GM18498 (cell line): Measurements from ENCODE around the gene FAM163B.

Source experiments
- ATAC-seq: cut with Tn5 transposase; IDR thresholded peaks from one replicate; pipeline ENCODE4 v1.9.1; 2021; ENCODE audit warnings: mild to moderate bottlenecking, moderate library complexity; ENCODE audit not compliant: unreplicated experiment

Gene FAM163B

DNA sequence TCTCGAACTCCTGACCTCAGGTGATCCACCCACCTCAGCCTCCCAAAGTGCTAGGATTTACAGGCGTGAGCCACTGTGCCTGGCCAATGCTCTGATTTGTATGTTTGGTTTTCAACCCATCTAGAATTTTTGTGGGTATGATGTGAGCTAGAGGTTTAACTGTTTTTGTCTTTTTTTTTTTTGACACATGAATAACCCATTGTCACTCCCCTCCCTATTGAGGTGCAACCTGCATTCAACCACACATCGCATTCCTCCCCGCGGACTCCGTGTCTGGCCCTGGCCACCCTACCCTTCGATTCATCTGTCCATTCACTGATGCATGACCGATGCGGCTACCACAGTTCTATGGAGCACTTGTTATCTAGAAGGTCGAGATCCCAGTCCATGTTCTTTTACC lies 9.5 kb upstream of the FAM163B start:
- no peak for ATAC-seq

DNA sequence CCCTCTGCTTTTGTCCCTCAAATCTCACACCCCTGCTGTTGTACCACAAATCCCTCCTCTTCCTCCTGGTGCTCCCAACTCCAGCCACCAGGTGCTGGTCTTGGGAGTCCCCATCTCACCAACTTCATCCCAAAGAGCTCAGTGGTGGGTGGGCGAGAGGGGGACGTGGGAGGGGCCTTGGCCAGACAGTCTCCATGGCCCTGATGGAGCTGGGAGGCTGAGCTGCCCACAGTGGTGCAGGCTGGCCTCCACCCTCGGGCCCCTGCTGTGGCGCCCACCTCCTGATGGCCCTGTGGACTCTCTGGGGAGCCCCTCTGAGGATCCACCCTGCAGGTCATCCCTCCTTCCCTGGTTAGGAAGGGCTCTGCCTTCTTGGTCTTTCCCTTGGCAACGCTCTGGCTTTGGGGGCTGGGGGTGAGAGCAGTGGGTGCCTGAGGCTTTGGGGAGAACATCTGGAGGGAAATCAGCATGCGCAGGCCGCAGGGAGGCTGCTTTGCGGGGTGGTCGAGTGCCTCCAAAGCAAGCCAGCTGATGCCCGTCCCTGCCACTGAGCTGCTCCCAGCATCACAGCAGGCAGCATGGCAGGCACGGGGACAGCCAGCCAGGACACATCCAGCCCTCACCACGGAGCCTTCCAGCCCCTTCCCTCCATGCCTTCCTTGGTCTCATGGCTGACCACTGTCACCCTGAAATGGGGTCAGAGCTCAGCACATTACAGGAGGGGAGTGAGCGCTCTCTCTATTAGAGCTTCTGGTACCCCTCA lies 7.6 kb upstream of the FAM163B start:
- no peak for ATAC-seq

DNA sequence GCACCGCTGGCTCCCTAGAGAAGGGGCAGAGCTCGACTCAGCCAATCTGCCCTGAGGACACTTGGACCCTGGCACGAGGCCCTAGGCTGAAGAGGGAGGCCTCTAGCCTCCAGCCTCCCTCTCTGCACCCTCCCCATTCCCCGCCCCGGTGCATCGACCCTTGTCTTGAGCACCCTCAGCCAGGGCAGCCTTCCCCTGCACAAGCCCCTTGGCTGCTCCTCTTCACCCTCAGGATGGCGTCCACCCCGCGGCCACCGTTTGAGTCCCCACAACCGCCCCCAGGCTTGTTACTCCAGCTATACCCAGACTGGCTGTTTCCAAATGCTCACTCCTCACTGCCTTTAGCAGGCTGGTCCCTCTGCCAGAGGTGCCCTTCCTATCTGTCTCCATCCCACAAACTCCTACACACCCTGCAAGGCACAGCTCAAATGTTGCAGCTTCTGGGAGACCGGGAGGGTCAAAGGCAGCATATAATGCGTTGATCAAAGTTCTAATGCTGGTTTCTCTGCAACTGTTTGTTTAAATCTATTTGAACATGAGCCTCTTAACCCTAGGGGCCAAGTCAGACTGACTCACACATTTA lies 6.5 kb upstream of the FAM163B start:
- ATAC-seq = no peak

- no peak for ATAC-seq
Observed at GRCh38 chr9:133615186-133615585, 6.0 kb upstream of the FAM163B start.

DNA sequence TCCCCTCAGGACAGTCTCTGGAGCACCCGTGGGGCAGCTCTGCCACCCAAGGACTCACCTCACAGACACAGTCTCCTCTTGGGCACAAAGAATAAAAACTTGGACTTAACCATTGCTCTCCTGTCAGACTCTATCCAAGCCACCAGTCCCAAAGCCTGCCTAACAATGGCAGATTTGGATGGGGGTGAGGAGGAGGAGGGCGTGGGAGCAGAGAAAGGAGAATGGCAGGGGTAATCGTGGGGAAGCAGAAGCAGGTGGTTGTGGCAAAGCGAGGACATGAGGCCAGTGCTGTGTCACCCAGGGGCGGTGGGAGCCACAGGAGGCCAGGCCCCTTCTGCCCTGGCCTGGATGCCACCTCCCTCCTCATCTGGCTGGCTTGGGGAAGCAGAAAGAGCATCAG lies 5.5 kb upstream of the FAM163B start:
- ATAC-seq = no peak

DNA sequence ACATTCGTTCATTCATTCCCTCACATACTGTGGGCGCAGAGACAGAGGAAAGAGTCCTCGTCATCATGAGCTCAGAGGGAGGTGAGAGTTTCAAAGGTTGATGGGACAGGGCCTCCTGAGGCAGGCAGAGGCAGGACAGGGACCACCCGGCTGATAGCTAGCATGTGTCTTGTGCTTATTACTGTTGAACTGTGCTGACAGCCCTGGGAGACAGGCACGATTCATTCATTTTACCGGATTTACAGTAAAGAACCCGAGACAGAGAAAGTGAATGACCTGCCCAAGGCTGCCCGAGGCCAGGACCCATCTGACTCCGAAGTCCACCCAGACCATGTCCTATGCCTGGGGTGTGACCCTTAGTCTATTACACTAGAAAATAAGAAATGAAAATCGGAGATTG lies 4.9 kb upstream of the FAM163B start:
- no peak for ATAC-seq

GRCh38 chr9:133613432-133613831 lies 4.2 kb upstream of the FAM163B start:
- ATAC-seq = no peak

DNA sequence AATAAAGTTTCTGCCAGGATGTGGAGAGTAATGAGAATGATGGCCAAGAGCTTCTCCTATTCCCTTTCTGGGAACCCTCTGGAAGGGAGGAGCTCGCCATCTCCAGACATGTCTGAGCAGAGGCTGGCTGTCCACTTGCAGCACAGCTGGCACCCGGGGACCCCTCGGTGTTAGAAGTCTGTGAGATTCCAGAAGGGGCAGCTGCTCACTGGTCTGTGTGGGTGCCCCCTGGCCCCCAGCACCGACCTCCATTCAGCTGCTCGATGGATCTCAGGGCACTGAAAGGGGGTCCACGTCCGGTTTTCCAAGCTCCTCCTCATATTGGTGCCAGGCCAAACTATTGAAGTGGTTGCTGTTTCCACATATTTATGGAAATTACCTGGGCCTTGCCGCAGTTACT lies 3.6 kb upstream of the FAM163B start:
- no peak for ATAC-seq

- ATAC-seq = no peak
Observed at GRCh38 chr9:133612051-133612450, 2.9 kb upstream of the FAM163B start.

GRCh38 chr9:133610845-133611244 lies 1.7 kb upstream of the FAM163B start:
- ATAC-seq = no peak

DNA sequence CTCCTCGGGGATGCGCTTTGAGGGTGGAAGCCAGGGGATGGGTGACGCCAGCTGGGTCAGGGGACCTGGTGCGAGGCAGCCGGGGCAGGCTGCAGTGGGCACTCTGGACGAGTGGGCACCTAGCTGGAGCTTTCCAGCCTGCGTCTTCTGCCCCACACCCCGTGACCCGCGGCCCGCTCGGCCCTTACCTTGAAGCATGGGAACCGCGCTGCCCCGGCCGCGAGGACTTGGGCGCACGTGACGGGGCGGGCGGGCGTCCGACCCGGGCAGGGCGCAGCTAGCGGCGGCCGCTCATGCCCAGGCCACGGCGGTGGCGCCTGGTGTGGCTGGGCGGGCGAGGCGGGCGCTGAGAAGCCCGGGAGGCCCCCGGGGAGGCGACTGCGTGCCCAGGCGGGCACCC lies 300 bp downstream of the FAM163B start:
- ATAC-seq = no peak

- ATAC-seq = no peak
Observed at GRCh38 chr9:133608382-133608781, 807 bp downstream of the FAM163B start.

- no peak for ATAC-seq
Observed at GRCh38 chr9:133607976-133608375, 1.2 kb downstream of the FAM163B start.

DNA sequence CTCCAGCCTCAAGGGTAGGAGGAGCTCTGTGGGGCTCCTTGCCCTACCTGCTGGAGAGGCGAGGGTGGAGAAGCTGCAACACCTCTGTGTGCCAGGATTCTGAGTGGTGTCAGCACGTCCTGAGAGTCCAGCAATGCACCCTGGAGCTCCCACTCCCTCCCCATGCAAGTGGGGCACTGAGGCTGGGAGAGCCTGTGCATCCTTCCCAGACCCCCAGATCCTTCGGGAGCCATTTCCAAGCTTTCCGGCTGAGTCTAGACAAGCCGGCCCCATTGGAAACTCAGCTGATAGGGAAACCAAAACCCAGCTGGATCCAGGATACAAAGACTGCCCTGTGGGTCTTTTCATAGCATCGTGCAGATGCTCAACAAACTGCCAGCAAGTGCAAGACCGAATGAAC lies 1.8 kb downstream of the FAM163B start:
- ATAC-seq = no peak

DNA sequence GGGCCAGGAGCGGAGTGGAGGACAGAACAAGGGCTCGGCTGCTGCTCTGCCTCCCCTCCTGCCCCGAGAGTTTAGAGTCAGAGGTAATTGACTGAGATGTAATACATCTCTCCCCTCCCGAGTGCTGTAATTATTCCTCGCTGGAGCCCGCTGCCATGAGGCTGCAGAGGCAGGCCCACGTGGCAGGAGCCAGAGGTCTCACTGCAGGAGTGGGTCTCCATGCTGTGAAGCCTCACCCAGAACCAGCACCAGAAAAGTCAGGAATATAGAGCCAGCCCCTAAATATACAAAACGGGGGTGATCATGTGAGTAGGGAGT lies 2.5 kb downstream of the FAM163B start:
- ATAC-seq = no peak

GRCh38 chr9:133605856-133606707 lies 3.1 kb downstream of the FAM163B start:
- ATAC-seq = no peak

GRCh38 chr9:133605446-133605845 lies 3.7 kb downstream of the FAM163B start:
- no peak for ATAC-seq

DNA sequence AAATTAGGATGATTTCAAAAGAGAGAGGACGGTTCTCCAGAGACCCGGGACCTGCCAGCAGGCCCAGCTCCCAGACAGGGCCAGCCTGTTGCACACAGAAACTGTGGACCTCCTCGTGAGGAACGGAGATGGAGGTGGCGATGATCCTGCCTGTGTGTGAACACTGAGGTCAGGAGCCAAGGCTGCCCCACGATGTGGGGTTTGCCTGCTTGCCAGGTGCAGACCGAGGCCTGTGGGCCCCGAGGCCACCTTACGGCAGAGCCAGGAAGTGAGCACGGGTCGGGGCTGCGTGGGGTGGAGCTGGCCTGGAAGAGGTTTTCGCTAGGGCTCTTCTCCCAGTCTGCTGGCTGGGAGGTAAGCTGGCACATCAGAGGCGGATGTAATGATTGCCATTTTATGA lies 4.3 kb downstream of the FAM163B start:
- no peak for ATAC-seq

DNA sequence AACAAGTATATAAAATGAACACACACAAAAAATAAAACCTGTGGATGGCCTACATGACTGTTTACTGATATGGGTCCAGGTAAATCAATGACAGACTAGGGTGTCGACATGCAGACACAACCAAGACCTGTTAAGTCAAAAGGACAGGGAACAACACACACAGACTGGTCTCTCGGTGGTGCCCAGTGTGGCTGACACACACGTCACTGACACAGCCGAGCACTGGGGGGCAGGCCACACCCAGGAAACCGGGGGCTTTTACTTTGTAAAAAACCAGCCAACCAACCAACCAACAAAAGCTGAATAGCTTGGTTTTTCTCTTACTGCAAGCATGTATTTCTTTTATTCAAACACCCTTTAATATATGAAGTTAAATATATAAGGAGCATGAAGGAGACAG lies 5.0 kb downstream of the FAM163B start:
- no peak for ATAC-seq

DNA sequence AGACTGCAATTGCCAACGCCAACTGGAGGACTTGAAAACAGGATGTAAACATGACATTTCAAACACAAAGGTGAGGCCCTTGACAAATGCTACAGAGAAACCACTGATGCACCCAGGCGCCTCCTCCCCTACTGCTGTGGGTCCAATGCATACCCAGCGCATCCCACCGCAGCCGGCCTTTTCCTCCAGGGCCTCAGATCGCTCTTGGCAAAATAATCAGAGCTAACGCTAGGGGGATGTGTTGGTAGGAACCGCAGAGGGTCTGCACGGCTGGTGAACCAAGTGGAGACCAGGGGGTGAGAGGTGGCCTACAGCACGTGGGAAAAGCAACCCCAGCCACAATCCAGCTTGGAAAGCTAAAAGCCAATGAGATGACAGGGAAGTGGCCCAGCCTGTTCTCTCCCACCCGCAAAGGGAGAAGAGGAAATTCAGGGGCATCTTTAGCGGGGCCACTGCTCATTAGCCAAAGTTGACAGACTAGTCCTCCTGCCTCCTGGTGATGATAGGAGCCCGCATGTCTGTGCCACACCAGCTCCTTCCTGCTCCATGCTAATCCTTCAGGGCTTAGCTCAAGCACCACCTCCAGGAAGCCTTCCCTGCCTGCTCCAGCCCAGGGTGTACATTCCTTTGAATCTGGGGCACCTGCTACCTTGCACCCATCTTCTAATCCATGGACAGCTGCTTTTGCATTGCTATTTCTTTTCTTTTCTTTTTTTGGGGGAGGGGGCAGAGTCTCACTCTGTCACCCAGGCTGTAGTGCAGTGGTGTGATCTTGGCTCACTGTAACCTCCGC lies 5.9 kb downstream of the FAM163B start:
- no peak for ATAC-seq

DNA sequence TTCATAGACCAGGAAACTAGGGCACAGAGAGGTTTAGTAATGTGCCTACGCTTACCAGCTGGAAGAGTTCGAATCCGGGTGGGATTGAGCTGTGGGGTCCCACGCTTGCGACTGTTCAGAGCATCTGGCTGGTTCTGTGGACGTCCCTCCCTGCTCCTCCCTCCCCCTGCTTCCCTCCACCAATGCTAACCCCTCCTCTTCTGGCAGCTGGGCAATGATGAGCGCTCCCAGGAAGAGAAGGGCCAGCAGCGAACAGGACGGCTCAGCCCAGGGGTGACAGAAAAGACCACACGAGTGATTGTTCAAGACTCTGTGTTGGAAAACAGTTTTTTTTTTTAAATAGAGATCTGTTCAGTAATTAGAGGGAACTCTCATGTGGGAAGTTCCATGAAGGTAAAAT lies 6.9 kb downstream of the FAM163B start:
- ATAC-seq = no peak
